H1 (cell line): Measurements from ENCODE around the gene BCL2L11. TPM values are rescaled to one million over a fixed set of nuclear protein-coding genes. Genes with fewer than 3 reads are reported as not detected.

Experiments used
- CTCF ChIA-PET: fragments of 300-600 bp; sonication (Branson Sonifier 250); formaldehyde crosslinking; loops from one replicate; lab custom pipeline; 2021; ENCODE audit not compliant: partially characterized antibody; lab: Charles Lee
- POLR2A ChIA-PET: fragments of 300-600 bp; sonication (Branson Sonifier 250); formaldehyde crosslinking; loops from one replicate; lab custom pipeline; 2021; ENCODE audit warnings: inconsistent platforms; ENCODE audit not compliant: partially characterized antibody; lab: Charles Lee
- DNase-seq, 2 experiments: peaks; one replicate each; pipeline versions ENCODE4 v3.0.0 to v3.0.0-alpha.2; 2010 to 2022; ENCODE audit warnings: low spot score in 2 of 2, low read depth in 1 of 2, mixed read lengths in 1 of 2
- FAIRE-seq: peaks from 2 replicates; lab custom pipeline; 2011; peaks lifted over from hg19 to GRCh38; lab: Jason Lieb, UNC
- H2AFZ ChIP-seq: 2 replicates; pipeline ENCODE4 v1.8.1; 2012; ENCODE audit warnings: low read length, inconsistent platforms
- H2AK5ac ChIP-seq: 2 replicates; pipeline ENCODE4 v1.6.1; 2013; ENCODE audit warnings: low read depth, low read length
- H2BK120ac ChIP-seq: replicated peaks from 2 replicates; pipeline ENCODE3; 2013; ENCODE audit warnings: low read depth, low read length, inconsistent platforms
- H2BK12ac ChIP-seq: 2 replicates; pipeline ENCODE4 v1.6.1; 2013; ENCODE audit warnings: low read depth, low read length
- H2BK15ac ChIP-seq: 2 replicates; pipeline ENCODE4 v1.6.1; 2013; ENCODE audit warnings: low read length
- H2BK20ac ChIP-seq: 2 replicates; pipeline ENCODE4 v1.6.1; 2013; ENCODE audit warnings: low read length
- H2BK5ac ChIP-seq: 2 replicates; pipeline ENCODE4 v1.6.1; 2013; ENCODE audit warnings: low read depth, low read length
- H3K14ac ChIP-seq: 2 replicates; pipeline ENCODE4 v1.6.1; 2013; ENCODE audit warnings: inconsistent platforms; ENCODE audit not compliant: insufficient read length
- H3K18ac ChIP-seq: 2 replicates; pipeline ENCODE4 v1.6.1; 2013; ENCODE audit warnings: low read length; ENCODE audit errors: extremely low read depth
- H3K23ac ChIP-seq: 2 replicates; pipeline ENCODE4 v1.6.1; 2013; ENCODE audit warnings: inconsistent platforms; ENCODE audit not compliant: insufficient read length
- H3K23me2 ChIP-seq: 2 replicates; pipeline ENCODE4 v1.6.1; 2013; ENCODE audit warnings: low read depth, low read length
- H3K27ac ChIP-seq: 2 replicates; pipeline ENCODE4 v1.6.1; 2011; ENCODE audit warnings: low read depth, low read length, inconsistent platforms
- H3K27me3 ChIP-seq, 4 experiments: replicated peaks in 1 of 4; 1 replicate in 1 of 4; 2 replicates in 3 of 4; pipeline versions ENCODE4 v1.6.1 to v1.8.1; 2011 to 2013; ENCODE audit warnings: low read length in 3 of 4, mild to moderate bottlenecking in 3 of 4, inconsistent platforms in 2 of 4, mixed read lengths in 2 of 4, moderate library complexity in 1 of 4; ENCODE audit not compliant: control insufficient read depth in 3 of 4, insufficient read depth in 3 of 4; ENCODE audit errors: extremely low read depth in 1 of 4
- H3K36me3 ChIP-seq, 4 experiments: 2 replicates each; pipeline versions ENCODE4 v1.6.1 to v1.8.1; 2011 to 2013; ENCODE audit warnings: mild to moderate bottlenecking in 4 of 4, low read length in 3 of 4, moderate library complexity in 2 of 4, control low read depth in 1 of 4, inconsistent platforms in 1 of 4; ENCODE audit not compliant: insufficient read depth in 4 of 4, control insufficient read depth in 2 of 4
- H3K4ac ChIP-seq: replicated peaks from 2 replicates; pipeline ENCODE3; 2013; ENCODE audit warnings: low read length, low read depth, mixed read lengths, inconsistent platforms; ENCODE audit not compliant: insufficient read length
- H3K4me1 ChIP-seq, 4 experiments: replicated peaks in 1 of 4; 1 replicate in 1 of 4; 2 replicates in 3 of 4; pipeline versions ENCODE4 v1.6.1 to v1.8.1; 2011 to 2013; ENCODE audit warnings: low read length in 3 of 4, inconsistent platforms in 2 of 4, mixed read lengths in 1 of 4; ENCODE audit not compliant: insufficient read depth in 4 of 4, control insufficient read depth in 3 of 4
- H3K4me2 ChIP-seq, 2 experiments: 2 replicates each; pipeline versions ENCODE4 v1.6.1 to v1.8.1; 2011 to 2013; ENCODE audit warnings: low read depth in 2 of 2, low read length in 2 of 2, control low read depth in 1 of 2, inconsistent platforms in 1 of 2, mild to moderate bottlenecking in 1 of 2; ENCODE audit not compliant: insufficient read depth in 1 of 2
- H3K4me3 ChIP-seq, 4 experiments: fragments of 200-600, 300-600 bp in 1 of 4; sonication (generic), shearing (Covaris generic), sonication (Bioruptor Twin) in 1 of 4; 2 replicates each; pipeline versions ENCODE4 v1.5.1 to v1.8.1; 2011 to 2016; ENCODE audit warnings: low read length in 4 of 4, low read depth in 3 of 4, control low read depth in 2 of 4, inconsistent platforms in 2 of 4, mild to moderate bottlenecking in 2 of 4, mixed read lengths in 1 of 4, moderate library complexity in 1 of 4; ENCODE audit not compliant: insufficient read depth in 2 of 4; ENCODE audit errors: extremely low read depth in 1 of 4
- H3K56ac ChIP-seq: replicated peaks from 2 replicates; pipeline ENCODE3; 2013; ENCODE audit warnings: low read depth, mild to moderate bottlenecking, mixed read lengths, low read length, inconsistent platforms; ENCODE audit not compliant: insufficient read length
- H3K79me1 ChIP-seq: 2 replicates; pipeline ENCODE4 v1.6.1; 2013; ENCODE audit warnings: low read depth, low read length, control low read depth
- H3K79me2 ChIP-seq, 2 experiments: 2 replicates each; pipeline versions ENCODE4 v1.6.1 to v1.8.1; 2012 to 2013; ENCODE audit warnings: low read length in 2 of 2, mild to moderate bottlenecking in 2 of 2, inconsistent platforms in 1 of 2; ENCODE audit not compliant: insufficient read depth in 2 of 2, control insufficient read depth in 1 of 2
- H3K9ac ChIP-seq, 4 experiments: replicated peaks in 1 of 4; 1 replicate in 1 of 4; 2 replicates in 3 of 4; pipeline versions ENCODE4 v1.6.1 to v1.8.1; 2011 to 2013; ENCODE audit warnings: low read depth in 3 of 4, low read length in 3 of 4, control low read depth in 2 of 4, mild to moderate bottlenecking in 2 of 4, moderate library complexity in 2 of 4, inconsistent platforms in 1 of 4; ENCODE audit errors: extremely low read depth in 1 of 4
- H3K9me3 ChIP-seq, 2 experiments: 2 replicates each; pipeline versions ENCODE4 v1.6.1 to v1.8.1; 2012 to 2013; ENCODE audit warnings: mild to moderate bottlenecking in 2 of 2, moderate library complexity in 2 of 2, control low read depth in 1 of 2, inconsistent platforms in 1 of 2, low read depth in 1 of 2, low read length in 1 of 2, mixed read lengths in 1 of 2; ENCODE audit not compliant: insufficient read depth in 2 of 2
- H4K20me1 ChIP-seq, 2 experiments: replicated peaks in 1 of 2; 2 replicates each; pipeline versions ENCODE3 to v1.8.1; 2011 to 2013; ENCODE audit warnings: inconsistent platforms in 2 of 2, low read length in 2 of 2, mild to moderate bottlenecking in 1 of 2; ENCODE audit not compliant: insufficient read depth in 2 of 2, control insufficient read depth in 1 of 2
- H4K5ac ChIP-seq: 2 replicates; pipeline ENCODE4 v1.6.1; 2013; ENCODE audit warnings: low read length, low read depth, mixed read lengths, inconsistent platforms; ENCODE audit not compliant: insufficient read length
- H4K8ac ChIP-seq: 2 replicates; pipeline ENCODE4 v1.8.0; 2013; ENCODE audit warnings: mild to moderate bottlenecking, moderate library complexity, low read length, inconsistent platforms; ENCODE audit not compliant: insufficient read depth; ENCODE audit errors: extremely low read depth
- H4K91ac ChIP-seq: replicated peaks from 2 replicates; pipeline ENCODE3; 2013; ENCODE audit warnings: low read length, mixed read lengths, inconsistent platforms; ENCODE audit not compliant: insufficient read length
- ATF3 ChIP-seq: IDR thresholded peaks from 2 replicates; pipeline ENCODE4 v1.6.1; 2011; ENCODE audit warnings: low read depth, mild to moderate bottlenecking, low read length; ENCODE audit not compliant: insufficient read depth
- BCL11A ChIP-seq, 2 experiments: IDR thresholded peaks; one replicate each; pipeline ENCODE4 v1.6.1; 2011; ENCODE audit warnings: low read depth in 2 of 2, low read length in 2 of 2, mild to moderate bottlenecking in 2 of 2
- HDAC6 ChIP-seq: IDR thresholded peaks from one replicate; pipeline ENCODE4 v1.7.1; 2012; ENCODE audit warnings: low read depth, mild to moderate bottlenecking, inconsistent platforms, low read length, moderate library complexity
- KDM1A ChIP-seq: fragments of 200-600, 300-600 bp; sonication (generic); IDR thresholded peaks from 2 replicates; pipeline ENCODE4 v1.7.1; 2016; ENCODE audit warnings: mild to moderate bottlenecking, low read length, borderline replicate concordance
- POLR2A ChIP-seq, 2 experiments: IDR thresholded peaks; 1 replicate in 1 of 2; 2 replicates in 1 of 2; pipeline ENCODE4 v1.6.1; 2011; ENCODE audit warnings: low read depth in 2 of 2, low read length in 2 of 2, mild to moderate bottlenecking in 2 of 2; ENCODE audit errors: control extremely low read depth in 1 of 2
- POU5F1 ChIP-seq: IDR thresholded peaks from 2 replicates; pipeline ENCODE4 v1.6.1; 2011; ENCODE audit warnings: low read depth, mild to moderate bottlenecking, low read length, moderate library complexity
- RAD21 ChIP-seq, 2 experiments: IDR thresholded peaks in 1 of 2; conservative IDR thresholded peaks in 1 of 2; 2 replicates each; pipeline ENCODE4 v1.6.1; 2011; ENCODE audit warnings: low read depth in 2 of 2, low read length in 2 of 2, improper control_type of control experiment in 1 of 2, inconsistent platforms in 1 of 2, mild to moderate bottlenecking in 1 of 2, moderate library complexity in 1 of 2
- RXRA ChIP-seq: IDR thresholded peaks from 2 replicates; pipeline ENCODE4 v1.6.1; 2011; ENCODE audit warnings: low read depth, mild to moderate bottlenecking, low read length, moderate library complexity; ENCODE audit not compliant: insufficient read depth
- SIX5 ChIP-seq: IDR thresholded peaks from 2 replicates; pipeline ENCODE4 v1.6.1; 2011; ENCODE audit warnings: mild to moderate bottlenecking, low read depth, low read length
- TBP ChIP-seq: IDR thresholded peaks from 2 replicates; pipeline ENCODE4 v1.6.1; 2011; ENCODE audit warnings: low read depth, low read length, improper control_type of control experiment
- WGBS, 2 experiments: shearing (Covaris generic) in 1 of 2; methylation state at CpG; one replicate each; pipeline versions ENCODE4 v1.1.6 to v1.1.7; 2013 to 2015; ENCODE audit warnings: low lambda C conversion rate in 2 of 2, mixed read lengths in 2 of 2, inconsistent platforms in 1 of 2, low coverage in 1 of 2, missing lambda C conversion rate in 1 of 2; ENCODE audit not compliant: insufficient replicate concordance in 2 of 2, insufficient coverage in 1 of 2, insufficient read length in 1 of 2; ENCODE audit errors: extremely low coverage in 1 of 2, missing lambda C conversion rate in 1 of 2; 5-methylcytosine and 5-hydroxymethylcytosine counted together
- polyA plus RNA-seq, 7 experiments: library from polyadenylated mRNA; depleted of rRNA in 3 of 7; stranded (reverse) in 5 of 7; unstranded in 2 of 7; fragments of >200 nt in 5 of 7; fragments of 200-250 nt in 2 of 7; gene quantifications; 1 replicate in 5 of 7; 2 replicates in 1 of 7; 4 replicates in 1 of 7; pipeline versions ENCODE4 v1.2.1 to v1.2.3, GENCODE V29; 2011 to 2013; ENCODE audit warnings: missing spikeins in 2 of 7, mixed read lengths in 2 of 7
- total RNA-seq: library from RNA; stranded (reverse); fragmentation: NEBNext Ultra II Directional; extraction: Animal tissue kit (Norgen Biotek cat#: 25700); gene quantifications from 2 replicates; pipeline ENCODE4 v1.2.1, GENCODE V29; 2021

The BCL2L11 gene
- total and polyA plus RNA-seq, 2 of the 8 experiments (the other 6 are each of a cell fraction or from before 2014, with no cell fraction given) = 7.5 to 22.9 TPM

GRCh38 chr2:111169268-111169667 lies 48.6 kb downstream of the BCL2L11 start:
- H3K27ac ChIP-seq = no peak overlapping the region
- H3K79me2 ChIP-seq = no peaks in the 10 kb centered on the region
- H2AFZ ChIP-seq = no peak overlapping the region
- H3K23me2 ChIP-seq = no peaks in the 10 kb centered on the region
- H3K14ac ChIP-seq = no peak overlapping the region
- no peak for FAIRE-seq
- CTCF ChIA-PET = interaction anchor here (1.4 kb wide), 1 partner anchor 17 kb away, joined by 3 read pairs; no protein-coding TSS in a partner anchor
- H4K8ac ChIP-seq = no peak overlapping the region
- H3K56ac ChIP-seq = no peak overlapping the region
- no peaks in the 10 kb centered on the region for H3K9me3 ChIP-seq
- TF ChIP-seq POU5F1 (no peak), TBP (no peak), POLR2A (IDR thresholded peaks at IDR 0.05; ENCODE audit: control extremely low read depth in 1 of 2, low read depth in 2 of 2, low read length in 2 of 2) (no peak), SIX5 (no peak), RAD21 (IDR thresholded peaks at IDR 0.05 in 1 of 2, conservative IDR thresholded peaks at IDR 0.05 in 1 of 2; ENCODE audit: low read depth in 2 of 2, low read length in 2 of 2) (no peak), HDAC6 (no peak), KDM1A (no peak), ATF3 (no peak), BCL11A (IDR thresholded peaks at IDR 0.05; ENCODE audit: low read depth in 2 of 2, low read length in 2 of 2) (no peak), RXRA (no peak)
- TF ChIP-seq, all 59 proteins: peak for 0
- Histone ChIP-seq H3K4me3 (no peak overlapping the region), H2BK120ac (no peak overlapping the region), H3K4ac (no peak overlapping the region), H3K79me1 (no peaks in the 10 kb centered on the region), H3K4me2 (no peak overlapping the region), H2BK5ac (no peak overlapping the region), H2AK5ac (no peak overlapping the region), H3K9ac (no peak overlapping the region), H4K91ac (no peak overlapping the region), H4K5ac (no peak overlapping the region), H4K20me1 (peaks cover 0 to 2% of the 10 kb centered on the region in 2 experiments), H3K27me3 (no peaks in the 10 kb centered on the region; a peak in 2 of 7 replicates), H3K23ac (no peak overlapping the region), H3K4me1 (peaks cover 0 to 13% (median under 1%) of the 10 kb centered on the region in 4 experiments; a peak in 5 of 7 replicates), H2BK20ac (no peak overlapping the region), H2BK12ac (no peak overlapping the region; the same call in 1 of the 2 replicates), H2BK15ac (peak overlapping the region; percentile 76; the same call in 1 of the 2 replicates), H3K18ac (no peak overlapping the region), H3K36me3 (peaks cover 0 to 23% (median 5%) of the 10 kb centered on the region in 4 experiments; a peak in 3 of 8 replicates)
- DNase-seq = no peak
- POLR2A ChIA-PET = interaction anchor here (0.8 to 2.6 kb wide), 5 partner anchors 9 to 52 kb away, joined by 3 to 7 read pairs (median 4); partner anchors contain the start of gene BCL2L11
- 87% methylated on average over 2 of the region's 2 CpGs; no CpG with 5 or more reads in 1 of the 2 experiments for WGBS, 2 experiments
